Stimulated activated CD4-positive, alpha-beta T cell treated with anti-CD3 and anti-CD28 coated beads, Interleukin-2, amount 100 ng/mL, for 24 hours (primary cell): ENCODE data around the gene BCL2L2.

Source experiments
- DNase-seq, 2 donors: peaks; one replicate each; pipeline ENCODE4 v3.0.0-alpha.2; 2020

Gene BCL2L2

GRCh38 chr14:23299986-23300686 lies 6.5 kb upstream of the BCL2L2 start:
- DNase-seq: no peak

GRCh38 chr14:23300687-23301223 lies 5.9 kb upstream of the BCL2L2 start:
- peak in 1 of 2 donors; percentile 37 for DNase-seq

GRCh38 chr14:23301288-23301968 lies 5.2 kb upstream of the BCL2L2 start:
- DNase-seq: peak; percentile 97 to 98

GRCh38 chr14:23301969-23302289 lies 4.7 kb upstream of the BCL2L2 start:
- no peak for DNase-seq

GRCh38 chr14:23302290-23303225 lies 4.1 kb upstream of the BCL2L2 start, which contains the start of gene PPP1R3E:
Gene PPP1R3E, minus strand, starts transcription at chr14:23302859. Its CDS starts 283 bp downstream, at chr14:23302576.
- DNase-seq: peak; percentile 87 to 91

- DNase-seq: no peak
These were observed 505 bp downstream of the BCL2L2 start for GRCh38 chr14:23307146-23307530.

- DNase-seq: no peak
These were observed 1.3 kb downstream of the BCL2L2 start for GRCh38 chr14:23307687-23308644.

GRCh38 chr14:23308721-23309445 lies 2.2 kb downstream of the BCL2L2 start:
- no peak for DNase-seq

- no peak for DNase-seq
These were observed 3.9 kb downstream of the BCL2L2 start for GRCh38 chr14:23310546-23310945.

GRCh38 chr14:23316300-23316699 lies 9.7 kb downstream of the BCL2L2 start:
- DNase-seq: no peak

GRCh38 chr14:23319746-23320583 lies 13.3 kb downstream of the BCL2L2 start:
- no peak for DNase-seq

GRCh38 chr14:23320584-23321571 lies 14.2 kb downstream of the BCL2L2 start, which contains the start of gene PABPN1:
Gene PABPN1, plus strand, starts transcription at chr14:23321457. Its CDS starts 13 bp downstream, at chr14:23321470.
- DNase-seq: peak; percentile 95 to 96

GRCh38 chr14:23321572-23322547 lies 15.2 kb downstream of the BCL2L2 start:
- DNase-seq: peak; percentile 60 to 67

- no peak for DNase-seq
These were observed 16.2 kb downstream of the BCL2L2 start for GRCh38 chr14:23322568-23323517.

GRCh38 chr14:23323838-23324454 lies 17.3 kb downstream of the BCL2L2 start:
- no peak for DNase-seq

GRCh38 chr14:23324455-23324846 lies 17.8 kb downstream of the BCL2L2 start:
- DNase-seq: no peak
